ENCODE measurements around the gene TDRD7.
"Not testable (repeated sequence)": the region's sequence is repeated elsewhere in the genome, so short reads cannot be mapped to it uniquely, and the experiment has no call there.

Gene TDRD7

GRCh38 chr9:97478301-97478981 is 66.5 kb downstream of the TDRD7 start:
- DNase-seq: no peak

DNA sequence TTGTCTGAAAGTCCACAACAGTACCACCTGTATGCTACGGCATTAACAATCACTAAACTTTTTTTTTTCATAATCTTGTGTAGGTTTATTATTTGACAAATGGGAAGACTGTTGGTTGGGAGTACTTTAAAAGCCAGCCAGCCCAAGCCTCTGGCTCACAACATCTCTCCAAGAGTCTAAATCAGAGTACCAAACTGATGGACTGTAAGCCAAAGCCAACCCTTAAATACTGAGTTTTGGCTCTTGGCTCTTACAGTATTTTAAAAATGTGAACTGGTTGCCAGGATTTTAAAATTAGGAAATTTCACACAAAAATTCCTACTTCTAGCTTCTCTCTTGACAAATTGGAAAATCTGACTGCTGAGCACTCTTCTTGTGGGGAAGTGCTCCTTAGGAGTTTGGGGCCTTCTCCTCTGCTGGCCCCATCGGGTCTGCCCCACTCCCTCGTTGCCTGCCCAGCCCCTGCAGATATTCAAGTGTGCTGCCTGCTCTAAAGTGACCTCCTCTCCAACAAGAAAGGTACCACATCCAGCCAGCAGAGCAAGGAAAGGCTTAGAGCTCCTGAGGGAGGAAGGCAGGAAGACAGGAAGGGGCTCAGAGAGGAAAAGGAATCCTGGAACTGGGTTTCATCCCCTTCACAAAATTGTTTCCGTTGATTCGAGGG is 67.7 kb downstream of the TDRD7 start:
- no peak for DNase-seq

DNA sequence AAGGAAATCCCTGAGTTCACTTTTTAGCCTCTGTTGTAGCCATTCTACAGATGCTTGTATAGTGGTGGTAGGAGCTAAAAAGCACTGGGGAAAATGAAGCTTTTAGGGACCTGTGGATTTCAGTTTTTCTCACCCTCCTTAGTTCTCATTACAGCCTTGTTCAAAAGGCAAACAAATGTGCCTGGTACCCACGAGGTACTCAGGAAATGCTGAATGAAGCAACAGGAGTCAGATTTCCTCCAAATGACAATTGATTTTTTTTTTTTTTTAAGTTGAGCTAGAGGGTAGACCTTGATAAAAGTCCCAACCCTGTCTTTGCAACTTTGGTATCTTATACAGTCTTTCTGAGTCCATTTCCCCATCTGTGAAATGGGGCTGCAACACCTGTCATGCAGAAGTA is 68.3 kb downstream of the TDRD7 start:
- no peak for DNase-seq

- no peak for DNase-seq
Measured at GRCh38 chr9:97480749-97481148, 68.9 kb downstream of the TDRD7 start.

DNA sequence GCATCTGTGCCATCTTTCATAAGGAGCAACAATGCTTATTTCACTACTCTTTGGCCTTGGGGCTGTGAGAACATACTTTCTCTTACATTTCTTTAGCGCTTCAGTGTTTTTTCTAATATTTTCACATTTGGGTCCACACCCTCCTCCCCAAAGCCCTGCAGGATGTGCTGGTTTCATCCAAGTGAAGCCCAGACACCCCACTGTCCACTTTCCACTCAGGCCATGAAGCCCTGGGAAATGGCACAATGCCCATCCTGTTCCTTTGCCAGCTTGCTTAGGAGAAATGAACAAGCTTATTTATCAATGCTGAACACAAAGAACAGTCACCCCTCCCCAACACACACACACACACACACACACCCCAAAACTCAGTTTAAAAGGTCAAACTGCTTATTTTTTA is 72.2 kb downstream of the TDRD7 start:
- peak in 49 of 56 donors; percentile 9 to 83 (median 57) for DNase-seq

DNA sequence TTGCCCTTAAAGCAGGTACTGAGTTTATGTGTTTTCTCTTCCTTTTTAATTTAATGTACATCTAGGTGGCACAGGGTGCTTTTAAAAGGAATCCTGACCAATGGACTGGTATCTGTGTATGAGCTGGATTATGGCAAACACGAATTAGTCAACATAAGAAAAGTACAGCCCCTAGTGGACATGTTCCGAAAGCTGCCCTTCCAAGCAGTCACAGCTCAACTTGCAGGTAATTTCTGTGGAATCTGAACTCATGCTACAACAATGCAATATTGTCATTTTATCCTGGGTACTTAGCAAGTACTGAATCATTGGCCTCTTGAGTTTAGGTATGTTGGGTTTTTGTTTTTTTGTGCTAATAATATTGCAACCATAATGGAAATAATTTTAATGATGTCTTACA is 75.2 kb downstream of the TDRD7 start:
- no peak for DNase-seq

- DNase-seq: no peak
Measured at GRCh38 chr9:97487861-97488260, 76.0 kb downstream of the TDRD7 start.

DNA sequence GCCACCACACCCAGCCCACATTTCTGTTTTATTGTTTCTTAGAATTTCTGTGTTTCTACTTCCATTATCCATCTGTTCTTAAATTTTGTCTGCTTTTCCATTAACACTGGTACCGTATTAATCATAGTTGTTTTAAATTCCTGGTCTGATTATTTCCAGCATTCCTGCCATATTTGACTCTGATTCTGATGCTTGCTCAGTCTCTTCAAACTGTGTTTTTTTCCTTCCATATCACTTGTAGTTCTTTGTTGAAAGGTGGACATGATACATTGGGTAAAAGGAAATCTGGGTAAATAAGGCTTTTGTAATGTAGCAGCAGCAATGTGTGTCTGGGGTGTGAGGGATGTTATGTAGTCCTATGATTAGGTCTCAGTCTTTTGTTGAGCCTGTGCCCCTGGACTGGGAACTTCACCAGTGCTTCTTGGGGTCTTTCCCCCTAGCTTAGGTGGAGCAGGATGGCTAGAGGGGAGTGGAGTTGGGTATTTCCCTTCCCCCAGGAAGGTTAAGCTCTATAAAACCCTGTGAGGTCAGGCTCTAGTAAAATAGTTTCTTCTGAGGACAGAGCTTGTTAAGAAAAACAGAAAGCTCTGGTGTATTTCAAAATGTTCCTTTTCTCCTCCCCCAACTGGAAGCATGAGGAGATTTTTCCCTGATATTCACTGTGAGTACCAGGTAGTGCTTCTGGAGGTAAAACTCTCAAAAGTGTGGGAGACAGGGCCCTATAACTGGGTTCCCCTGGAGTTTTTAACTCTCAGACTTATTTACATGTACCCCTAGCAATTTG is 79.5 kb downstream of the TDRD7 start:
- DNase-seq: no peak

GRCh38 chr9:97497558-97498375 is 85.9 kb downstream of the TDRD7 start:
- DNase-seq: not testable (repeated sequence)

GRCh38 chr9:97498846-97499245 is 87.0 kb downstream of the TDRD7 start:
- DNase-seq: not testable (repeated sequence)

GRCh38 chr9:97500263-97500662 is 88.4 kb downstream of the TDRD7 start:
- DNase-seq: no peak

DNA sequence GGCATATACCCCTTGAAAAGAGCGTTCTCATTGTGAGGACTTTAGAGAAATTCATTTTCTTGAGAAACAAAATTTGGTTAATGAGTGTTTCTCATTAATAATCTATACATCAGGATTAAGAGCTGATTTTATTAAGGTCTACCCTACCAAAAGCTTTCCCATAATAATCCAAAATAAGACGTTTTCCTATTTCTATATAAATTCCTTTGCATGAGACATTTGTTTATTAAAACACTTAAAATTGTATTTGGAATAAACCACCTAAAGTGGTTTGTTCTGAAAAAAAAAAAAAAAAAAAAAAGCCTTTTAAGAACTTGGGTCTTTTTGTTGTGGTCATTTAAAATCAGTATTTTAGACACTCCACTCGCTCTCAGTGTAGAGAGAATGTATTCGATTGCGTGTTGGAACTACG is 88.9 kb downstream of the TDRD7 start:
- no peak for DNase-seq

GRCh38 chr9:97501177-97501971 is 89.5 kb downstream of the TDRD7 start, which contains the start of gene TMOD1:
TSS of gene TMOD1 (plus strand) at chr9:97501666. CDS start at chr9:97524189, 22,523 bp downstream.
- peak in 48 of 56 donors; percentile 17 to 84 (median 62) for DNase-seq

- DNase-seq: peak in 1 of 56 donors; percentile 37
Measured at GRCh38 chr9:97501972-97502221, 90.0 kb downstream of the TDRD7 start.

DNA sequence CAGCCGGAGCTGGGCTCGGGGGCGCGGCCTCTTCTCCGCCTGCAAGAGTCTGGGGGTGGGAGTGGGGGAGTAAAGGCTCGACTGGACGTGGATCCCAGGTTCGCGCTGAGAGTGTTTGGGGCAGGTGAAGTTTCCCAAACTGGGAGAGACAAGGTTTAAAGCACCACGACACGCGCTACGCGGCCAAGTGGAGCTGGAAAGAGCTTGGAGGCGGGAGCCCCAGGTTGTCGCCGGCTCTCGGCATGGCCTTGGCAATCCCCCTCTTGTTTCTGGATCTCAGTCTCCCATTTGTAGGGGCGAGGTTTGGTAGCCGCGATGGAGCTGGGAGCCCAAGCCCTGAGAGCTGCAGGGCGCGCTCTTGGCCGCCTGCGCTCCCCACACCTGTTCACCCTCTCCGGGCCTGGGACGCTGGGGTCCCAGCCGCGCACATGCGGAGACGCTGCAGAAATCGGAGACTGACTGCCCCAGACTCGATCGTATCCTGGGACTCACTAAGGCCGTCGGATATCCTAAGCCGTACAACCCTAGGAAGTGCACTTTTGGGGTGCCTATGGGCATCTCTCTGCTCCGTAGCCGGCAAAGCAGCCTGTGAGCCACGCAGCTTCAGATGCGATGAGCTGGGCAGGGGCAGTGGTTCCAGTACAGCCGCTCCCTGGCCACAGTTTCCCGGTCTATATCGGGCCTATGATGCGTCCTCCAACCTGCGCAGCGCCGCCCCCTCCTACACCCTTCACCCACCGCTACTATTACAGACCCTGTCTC is 90.5 kb downstream of the TDRD7 start:
- peak in 4 of 56 donors; percentile 16 to 47 (median 23) for DNase-seq

DNA sequence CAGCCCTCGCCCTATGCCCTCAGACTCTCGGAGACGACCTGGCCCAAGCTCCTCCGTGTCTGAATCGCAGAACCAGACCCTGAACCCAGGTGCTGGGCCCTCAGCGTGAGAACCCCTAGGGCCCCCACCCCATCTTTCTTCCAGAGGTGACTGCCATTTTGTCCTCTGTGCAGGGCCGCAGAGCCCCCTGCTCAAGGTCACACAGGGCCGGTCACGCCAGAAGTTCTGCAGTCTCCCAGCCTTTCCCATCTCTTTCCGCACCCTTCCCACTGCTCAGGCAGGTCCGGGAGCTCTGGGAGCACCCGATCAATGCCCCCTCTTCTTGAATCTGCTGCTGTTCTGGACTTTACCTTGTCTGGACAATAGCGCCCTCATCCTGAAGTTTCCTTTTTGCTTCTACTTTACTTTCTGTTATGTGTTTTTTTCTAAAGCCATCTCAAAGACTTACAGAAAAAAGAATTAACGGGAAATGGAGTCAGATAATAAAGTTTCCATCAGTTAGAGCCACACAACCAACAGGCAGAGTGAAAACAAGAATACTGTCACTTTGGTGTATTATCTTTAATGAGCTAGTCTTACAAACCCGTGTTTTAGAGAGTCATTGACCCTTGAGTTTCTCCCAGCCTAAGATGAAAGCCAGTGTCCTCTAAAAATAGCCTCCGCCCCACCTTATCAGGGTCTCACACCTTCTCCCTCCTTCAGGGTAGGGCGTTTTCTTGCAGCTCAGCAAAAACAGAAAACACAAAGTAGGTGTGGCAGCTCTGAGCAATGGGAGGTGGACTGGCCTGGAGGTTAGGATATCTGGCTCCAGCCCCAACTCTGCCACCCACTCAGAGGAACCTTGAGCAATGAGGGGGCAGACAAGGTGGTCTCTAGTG is 91.3 kb downstream of the TDRD7 start:
- DNase-seq: no peak

- DNase-seq: no peak
Measured at GRCh38 chr9:97503862-97504210, 91.9 kb downstream of the TDRD7 start.

- peak in 1 of 56 donors; percentile 22 for DNase-seq
Measured at GRCh38 chr9:97504381-97505216, 92.7 kb downstream of the TDRD7 start.
